GM12892 (cell line): ENCODE data around the gene ZMIZ2.

Source experiments
- POLR2A ChIP-seq: IDR thresholded peaks from 2 replicates; pipeline ENCODE4 v1.6.1; 2011; ENCODE audit warnings: low read depth, low read length, control low read depth
- TAF1 ChIP-seq: IDR thresholded peaks from 2 replicates; pipeline ENCODE4 v1.6.1; 2011; ENCODE audit warnings: low read depth, mild to moderate bottlenecking, control low read depth, low read length, borderline replicate concordance

- TF ChIP-seq POLR2A, result no peak
- no peak for TF ChIP-seq TAF1
Observed at GRCh38 chr7:44789990-44790389, 41.3 kb downstream of the ZMIZ2 start.
